ENCODE measurements around the gene RPL36. TPM values are rescaled to one million over a fixed set of nuclear protein-coding genes. Genes with fewer than 3 reads are reported as not detected.
A peak's percentile ranks its signal among the peaks of the same experiment; 100 is the strongest.
"Not testable (repeated sequence)": the region's sequence is repeated elsewhere in the genome, so short reads cannot be mapped to it uniquely, and the experiment has no call there.

Gene RPL36
- total RNA-seq, 1 donor from 2014 or later, result 435 TPM

- DNase-seq (ENCODE audit: missing footprints), result no peak
- no peak for ATAC-seq
- intact Hi-C loops (cut with DNase I), result no loop called here
Measured at GRCh38 chr19:5697022-5697889, 7.2 kb downstream of the RPL36 start.

GRCh38 chr19:5697890-5698634 lies 8.0 kb downstream of the RPL36 start:
- no peak for ATAC-seq
- intact Hi-C loops (cut with DNase I), result no loop called here
- no peak for DNase-seq (ENCODE audit: missing footprints)

- intact Hi-C loops (cut with DNase I), result no loop called here
- DNase-seq (ENCODE audit: missing footprints) (no peak), ATAC-seq (no peak)
Measured at GRCh38 chr19:5698635-5699422, 8.7 kb downstream of the RPL36 start.

- intact Hi-C loops (cut with DNase I), result no loop called here
- ATAC-seq (no peak), DNase-seq (ENCODE audit: missing footprints) (no peak)
Measured at GRCh38 chr19:5700455-5701092, 10.5 kb downstream of the RPL36 start.

GRCh38 chr19:5702053-5702410 lies 11.9 kb downstream of the RPL36 start:
- DNase-seq (ENCODE audit: missing footprints); intact Hi-C loops (cut with DNase I); ATAC-seq: not testable (repeated sequence)

GRCh38 chr19:5703819-5704818 lies 14.0 kb downstream of the RPL36 start:
- intact Hi-C loops (cut with DNase I), result no loop called here
- peak; percentile 44 for DNase-seq (ENCODE audit: missing footprints)
- no peak for ATAC-seq

- intact Hi-C loops (cut with DNase I), result no loop called here
- ATAC-seq, result no peak
- DNase-seq (ENCODE audit: missing footprints), result no peak
Measured at GRCh38 chr19:5705552-5705951, 15.5 kb downstream of the RPL36 start.

- no peak for DNase-seq (ENCODE audit: missing footprints)
- intact Hi-C loops (cut with DNase I), result no loop called here
- ATAC-seq, result no peak
Measured at GRCh38 chr19:5706876-5707573, 16.9 kb downstream of the RPL36 start.

GRCh38 chr19:5707576-5708575 lies 17.8 kb downstream of the RPL36 start:
- intact Hi-C loops (cut with DNase I), result no loop called here
- no peak for DNase-seq (ENCODE audit: missing footprints)

GRCh38 chr19:5711025-5711424 lies 20.9 kb downstream of the RPL36 start:
- ATAC-seq, result no peak
- intact Hi-C loops (cut with DNase I), result no loop called here
- no peak for DNase-seq (ENCODE audit: missing footprints)

More at GRCh38 chr19:5707576-5708575, 17.8 kb downstream of the RPL36 start:
- no peak for ATAC-seq

- intact Hi-C loops (cut with DNase I), result no loop called here
- ATAC-seq, result no peak
- DNase-seq (ENCODE audit: missing footprints), result no peak
Measured at GRCh38 chr19:5711713-5712161, 21.6 kb downstream of the RPL36 start.

GRCh38 chr19:5713228-5713627 lies 23.1 kb downstream of the RPL36 start:
- intact Hi-C loops (cut with DNase I), result no loop called here
- DNase-seq (ENCODE audit: missing footprints) (no peak), ATAC-seq (no peak)

- intact Hi-C loops (cut with DNase I), result no loop called here
- DNase-seq (ENCODE audit: missing footprints), result peak; percentile 2
- no peak for ATAC-seq
Measured at GRCh38 chr19:5714816-5715215, 24.7 kb downstream of the RPL36 start.

GRCh38 chr19:5717215-5717935 lies 27.3 kb downstream of the RPL36 start:
- ATAC-seq (no peak), DNase-seq (ENCODE audit: missing footprints) (peak; percentile 9)
- intact Hi-C loops (cut with DNase I), result no loop called here

GRCh38 chr19:5718037-5718578 lies 28.0 kb downstream of the RPL36 start:
- ATAC-seq (no peak), DNase-seq (ENCODE audit: missing footprints) (peak; percentile 22)
- intact Hi-C loops (cut with DNase I), result loop anchor here (2.0 kb wide), 1 partner anchor 27 kb away; the partner anchor contains the start of gene RPL36
